Uterus (tissue), 2 donors: Measurements from ENCODE around the gene HACD2.

ENCODE experiments used
- POLR2A ChIP-seq, 2 donors: fragments of 450-650 bp; IDR thresholded peaks; one replicate each; pipeline ENCODE4 v1.6.1; 2016; ENCODE audit warnings: antibody characterized with exemption in 2 of 2, mild to moderate bottlenecking in 1 of 2, moderate library complexity in 1 of 2
- TF ChIP-seq, protein P1 (sequence below), 4 experiments: fragments of 200-600 bp in 2 of 4; fragments of 450-650 bp in 2 of 4; sonication (generic) in 2 of 4; IDR thresholded peaks; one replicate each; pipeline ENCODE4 v1.5.1; 2016 to 2019; ENCODE audit warnings: antibody characterized with exemption in 4 of 4, mild to moderate bottlenecking in 2 of 4, moderate library complexity in 1 of 4

DNA sequence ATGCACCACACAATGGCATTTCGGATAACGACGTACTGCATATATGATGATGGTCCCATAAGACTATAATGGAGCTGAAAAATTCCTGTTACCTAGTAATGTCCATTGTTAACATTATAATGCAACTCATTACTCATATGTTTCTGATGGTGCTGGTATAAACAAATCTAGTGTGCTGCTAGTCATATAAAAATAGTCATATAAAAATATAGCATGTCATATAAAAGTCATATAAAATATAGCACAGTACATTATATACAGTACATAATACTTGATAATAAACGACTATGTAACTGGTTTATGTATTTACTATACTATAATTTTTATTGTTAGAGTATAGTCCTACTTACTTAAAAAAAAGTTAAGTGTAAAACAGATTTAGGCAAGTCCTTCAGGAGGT is 50.6 kb downstream of the HACD2 start:
- TF ChIP-seq, protein P1, sequence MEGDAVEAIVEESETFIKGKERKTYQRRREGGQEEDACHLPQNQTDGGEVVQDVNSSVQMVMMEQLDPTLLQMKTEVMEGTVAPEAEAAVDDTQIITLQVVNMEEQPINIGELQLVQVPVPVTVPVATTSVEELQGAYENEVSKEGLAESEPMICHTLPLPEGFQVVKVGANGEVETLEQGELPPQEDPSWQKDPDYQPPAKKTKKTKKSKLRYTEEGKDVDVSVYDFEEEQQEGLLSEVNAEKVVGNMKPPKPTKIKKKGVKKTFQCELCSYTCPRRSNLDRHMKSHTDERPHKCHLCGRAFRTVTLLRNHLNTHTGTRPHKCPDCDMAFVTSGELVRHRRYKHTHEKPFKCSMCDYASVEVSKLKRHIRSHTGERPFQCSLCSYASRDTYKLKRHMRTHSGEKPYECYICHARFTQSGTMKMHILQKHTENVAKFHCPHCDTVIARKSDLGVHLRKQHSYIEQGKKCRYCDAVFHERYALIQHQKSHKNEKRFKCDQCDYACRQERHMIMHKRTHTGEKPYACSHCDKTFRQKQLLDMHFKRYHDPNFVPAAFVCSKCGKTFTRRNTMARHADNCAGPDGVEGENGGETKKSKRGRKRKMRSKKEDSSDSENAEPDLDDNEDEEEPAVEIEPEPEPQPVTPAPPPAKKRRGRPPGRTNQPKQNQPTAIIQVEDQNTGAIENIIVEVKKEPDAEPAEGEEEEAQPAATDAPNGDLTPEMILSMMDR (IDR thresholded peaks at IDR 0.05), result no peak
- TF ChIP-seq POLR2A (IDR thresholded peaks at IDR 0.05), result no peak
